ENCODE results near the gene CALHM4.

Gene CALHM4

GRCh38 chr6:116512734-116513133 lies 40.8 kb upstream of the CALHM4 start:
- Histone ChIP-seq H3K27me3 (replicated peaks; ENCODE audit: control insufficient read depth, insufficient read depth, low read length) (no peaks in the 10 kb centered on the region), H3K36me3 (ENCODE audit: control insufficient read depth, insufficient read depth, low read length) (no peaks in the 10 kb centered on the region), H3K4me3 (replicated peaks; ENCODE audit: low read depth, low read length) (no peak overlapping the region)
- no peak for DNase-seq (ENCODE audit: extremely low read depth, insufficient read length)
- TF ChIP-seq CTCF (IDR thresholded peaks at IDR 0.05; ENCODE audit: insufficient read depth, low read length, poor library complexity, severe bottlenecking), result no peak

GRCh38 chr6:116513224-116513875 lies 40.2 kb upstream of the CALHM4 start:
- DNase-seq (ENCODE audit: extremely low read depth, insufficient read length), result no peak
- no peak overlapping the region for H3K4me3 ChIP-seq (replicated peaks; ENCODE audit: low read depth, low read length)

GRCh38 chr6:116514111-116514510 lies 39.4 kb upstream of the CALHM4 start:
- no peaks in the 10 kb centered on the region for H3K27me3 ChIP-seq (replicated peaks; ENCODE audit: control insufficient read depth, insufficient read depth, low read length)
- no peaks in the 10 kb centered on the region for H3K36me3 ChIP-seq (ENCODE audit: control insufficient read depth, insufficient read depth, low read length)
- H3K4me3 ChIP-seq (replicated peaks; ENCODE audit: low read depth, low read length), result no peak overlapping the region
- no peak for TF ChIP-seq CTCF (IDR thresholded peaks at IDR 0.05; ENCODE audit: insufficient read depth, low read length, poor library complexity, severe bottlenecking)
- no peak for DNase-seq (ENCODE audit: extremely low read depth, insufficient read length)

More at GRCh38 chr6:116513224-116513875, 40.2 kb upstream of the CALHM4 start:
- H3K36me3 ChIP-seq (ENCODE audit: control insufficient read depth, insufficient read depth, low read length), result no peaks in the 10 kb centered on the region
- no peaks in the 10 kb centered on the region for H3K27me3 ChIP-seq (replicated peaks; ENCODE audit: control insufficient read depth, insufficient read depth, low read length)
- TF ChIP-seq CTCF (IDR thresholded peaks at IDR 0.05; ENCODE audit: insufficient read depth, low read length, poor library complexity, severe bottlenecking), result no peak

GRCh38 chr6:116515141-116515540 lies 38.4 kb upstream of the CALHM4 start:
- Histone ChIP-seq H3K4me3 (replicated peaks; ENCODE audit: low read depth, low read length) (no peak overlapping the region), H3K27me3 (replicated peaks; ENCODE audit: control insufficient read depth, insufficient read depth, low read length) (no peaks in the 10 kb centered on the region), H3K36me3 (ENCODE audit: control insufficient read depth, insufficient read depth, low read length) (no peaks in the 10 kb centered on the region)
- no peak for TF ChIP-seq CTCF (IDR thresholded peaks at IDR 0.05; ENCODE audit: insufficient read depth, low read length, poor library complexity, severe bottlenecking)
- no peak for DNase-seq (ENCODE audit: extremely low read depth, insufficient read length)

GRCh38 chr6:116518621-116519368 lies 34.8 kb upstream of the CALHM4 start:
- TF ChIP-seq CTCF (IDR thresholded peaks at IDR 0.05; ENCODE audit: insufficient read depth, low read length, poor library complexity, severe bottlenecking), result no peak
- Histone ChIP-seq H3K27me3 (replicated peaks; ENCODE audit: control insufficient read depth, insufficient read depth, low read length) (no peaks in the 10 kb centered on the region), H3K36me3 (ENCODE audit: control insufficient read depth, insufficient read depth, low read length) (no peaks in the 10 kb centered on the region), H3K4me3 (replicated peaks; ENCODE audit: low read depth, low read length) (no peak overlapping the region)
- DNase-seq (ENCODE audit: extremely low read depth, insufficient read length), result no peak
